Kidney glomerular epithelial cell (primary cell): ENCODE data around the gene IL1RAPL2.

Experiments
- DNase-seq: peaks from one replicate; lab custom pipeline; 2025; lab: John Stamatoyannopoulos, UW

Gene IL1RAPL2

GRCh38 chrX:105269386-105269785, 703.4 kb downstream of the IL1RAPL2 start:
- DNase-seq = no peak

GRCh38 chrX:105273326-105273725, 707.3 kb downstream of the IL1RAPL2 start:
- no peak for DNase-seq

GRCh38 chrX:105274091-105274490, 708.1 kb downstream of the IL1RAPL2 start:
- no peak for DNase-seq

- DNase-seq = no peak
Measured at GRCh38 chrX:105277132-105277531, 711.1 kb downstream of the IL1RAPL2 start.

- DNase-seq = no peak
Measured at GRCh38 chrX:105282077-105282476, 716.1 kb downstream of the IL1RAPL2 start.

GRCh38 chrX:105297041-105297440, 731.0 kb downstream of the IL1RAPL2 start:
- no peak for DNase-seq

GRCh38 chrX:105299286-105299685, 733.3 kb downstream of the IL1RAPL2 start:
- DNase-seq = no peak

- DNase-seq = no peak
Measured at GRCh38 chrX:105302246-105302645, 736.2 kb downstream of the IL1RAPL2 start.

GRCh38 chrX:105307762-105308161, 741.8 kb downstream of the IL1RAPL2 start:
- DNase-seq = no peak

- DNase-seq = no peak
Measured at GRCh38 chrX:105313596-105313995, 747.6 kb downstream of the IL1RAPL2 start.

- DNase-seq = no peak
Measured at GRCh38 chrX:105314458-105314857, 748.5 kb downstream of the IL1RAPL2 start.

- no peak for DNase-seq
Measured at GRCh38 chrX:105315248-105315647, 749.2 kb downstream of the IL1RAPL2 start.

- DNase-seq = no peak
Measured at GRCh38 chrX:105317117-105317516, 751.1 kb downstream of the IL1RAPL2 start.

GRCh38 chrX:105323928-105324327, 757.9 kb downstream of the IL1RAPL2 start:
- DNase-seq = peak; percentile 29

- no peak for DNase-seq
Measured at GRCh38 chrX:105328773-105329172, 762.8 kb downstream of the IL1RAPL2 start.

- no peak for DNase-seq
Measured at GRCh38 chrX:105331244-105331643, 765.2 kb downstream of the IL1RAPL2 start.

- DNase-seq = no peak
Measured at GRCh38 chrX:105347373-105347772, 781.4 kb downstream of the IL1RAPL2 start.

GRCh38 chrX:105349476-105349875, 783.5 kb downstream of the IL1RAPL2 start:
- DNase-seq = no peak

- peak; percentile 14 for DNase-seq
Measured at GRCh38 chrX:105375816-105376215, 809.8 kb downstream of the IL1RAPL2 start.

GRCh38 chrX:105424729-105425128, 858.7 kb downstream of the IL1RAPL2 start:
- no peak for DNase-seq

GRCh38 chrX:105451401-105451800, 885.4 kb downstream of the IL1RAPL2 start:
- DNase-seq = no peak

GRCh38 chrX:105458846-105459245, 892.8 kb downstream of the IL1RAPL2 start:
- DNase-seq = no peak

GRCh38 chrX:105460376-105460775, 894.4 kb downstream of the IL1RAPL2 start:
- DNase-seq = no peak

- no peak for DNase-seq
Measured at GRCh38 chrX:105461016-105461415, 895.0 kb downstream of the IL1RAPL2 start.

- no peak for DNase-seq
Measured at GRCh38 chrX:105462186-105462585, 896.2 kb downstream of the IL1RAPL2 start.
